OCI-LY3 (cell line): ENCODE results near the gene GIPC1.

ENCODE experiments used
- EZH2phosphoT487 ChIP-seq: fragments of 200-600 bp; shearing (Covaris generic); IDR thresholded peaks from 2 replicates; pipeline ENCODE4 v1.6.1; 2018; ENCODE audit warnings: antibody characterized with exemption, mixed run types, low read depth
- TF ChIP-seq, protein P1 (sequence below): fragments of 200-600, 300-600 bp; sonication (generic); IDR thresholded peaks from 2 replicates; pipeline ENCODE4 v1.5.1; 2014; ENCODE audit warnings: antibody characterized with exemption, low read length, low read depth

DNA sequence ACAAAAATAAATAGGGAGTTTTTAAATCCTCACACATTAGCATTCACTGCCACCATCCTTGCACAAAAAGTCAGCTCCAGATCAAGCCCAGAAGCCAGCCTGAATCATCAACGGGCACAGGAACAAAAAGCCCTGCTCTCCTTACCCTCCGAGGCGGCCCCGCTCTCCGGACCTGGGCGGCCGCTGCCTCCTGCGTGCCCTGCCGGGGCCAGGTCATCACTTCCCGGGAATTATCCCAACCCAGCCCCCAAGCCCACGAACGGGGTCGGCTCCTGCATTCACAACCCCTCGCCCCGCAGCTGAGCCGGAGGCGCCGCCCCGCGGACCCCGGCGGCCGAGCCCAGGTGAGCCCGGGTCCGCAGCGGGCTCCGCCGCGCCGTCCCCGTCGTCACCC lies 21.5 kb upstream of the GIPC1 start:
- TF ChIP-seq, protein P1, sequence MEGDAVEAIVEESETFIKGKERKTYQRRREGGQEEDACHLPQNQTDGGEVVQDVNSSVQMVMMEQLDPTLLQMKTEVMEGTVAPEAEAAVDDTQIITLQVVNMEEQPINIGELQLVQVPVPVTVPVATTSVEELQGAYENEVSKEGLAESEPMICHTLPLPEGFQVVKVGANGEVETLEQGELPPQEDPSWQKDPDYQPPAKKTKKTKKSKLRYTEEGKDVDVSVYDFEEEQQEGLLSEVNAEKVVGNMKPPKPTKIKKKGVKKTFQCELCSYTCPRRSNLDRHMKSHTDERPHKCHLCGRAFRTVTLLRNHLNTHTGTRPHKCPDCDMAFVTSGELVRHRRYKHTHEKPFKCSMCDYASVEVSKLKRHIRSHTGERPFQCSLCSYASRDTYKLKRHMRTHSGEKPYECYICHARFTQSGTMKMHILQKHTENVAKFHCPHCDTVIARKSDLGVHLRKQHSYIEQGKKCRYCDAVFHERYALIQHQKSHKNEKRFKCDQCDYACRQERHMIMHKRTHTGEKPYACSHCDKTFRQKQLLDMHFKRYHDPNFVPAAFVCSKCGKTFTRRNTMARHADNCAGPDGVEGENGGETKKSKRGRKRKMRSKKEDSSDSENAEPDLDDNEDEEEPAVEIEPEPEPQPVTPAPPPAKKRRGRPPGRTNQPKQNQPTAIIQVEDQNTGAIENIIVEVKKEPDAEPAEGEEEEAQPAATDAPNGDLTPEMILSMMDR, result no peak
- TF ChIP-seq EZH2phosphoT487, result no peak
